IMR-90 (cell line): ENCODE measurements around the gene PPP1R16B. TPM values are rescaled to one million over a fixed set of nuclear protein-coding genes. Genes with fewer than 3 reads are reported as not detected.

ENCODE experiments used
- ATAC-seq: fragments of 200-7000 bp; cut with Tn5 transposase; 2 replicates; pipeline ENCODE4 v1.9.1; 2020; ENCODE audit warnings: low read depth, mild to moderate bottlenecking, moderate library complexity
- BruUV-seq: library from RNA; stranded (reverse); fragments of 400-500 nt; replicated peaks from 2 replicates; lab custom pipeline; 2021; lab: Mats Ljungman, UMichigan
- CTCF ChIA-PET: fragments of 300-600 bp; formaldehyde crosslinking; extraction: SDS; loops from one replicate; lab custom pipeline; 2021; ENCODE audit warnings: antibody characterized with exemption; lab: Yijun Ruan, JAX
- POLR2A ChIA-PET: fragments of 300-600 bp; sonication (Branson Sonifier 250); formaldehyde crosslinking; loops from one replicate; lab custom pipeline; 2022; ENCODE audit warnings: antibody characterized with exemption; ENCODE audit not compliant: unreplicated experiment; lab: Charles Lee
- DNase-seq: peaks from one replicate; pipeline ENCODE4 v3.0.0; 2013
- H2AFZ ChIP-seq: replicated peaks from 2 replicates; pipeline ENCODE3; 2013; ENCODE audit warnings: low read length, mild to moderate bottlenecking; ENCODE audit not compliant: poor library complexity
- H2AK5ac ChIP-seq: 2 replicates; pipeline ENCODE4 v1.6.1; 2013; ENCODE audit warnings: low read depth, low read length, inconsistent platforms
- H2AK9ac ChIP-seq: replicated peaks from 2 replicates; pipeline ENCODE3; 2013; ENCODE audit warnings: mild to moderate bottlenecking, low read depth, low read length, moderate library complexity; ENCODE audit not compliant: poor library complexity
- H2BK120ac ChIP-seq: 2 replicates; pipeline ENCODE4 v1.6.1; 2013; ENCODE audit warnings: low read depth, low read length, inconsistent platforms
- H2BK15ac ChIP-seq: 3 replicates; pipeline ENCODE4 v1.6.1; 2013; ENCODE audit warnings: low read depth, low read length, inconsistent platforms
- H2BK20ac ChIP-seq: 2 replicates; pipeline ENCODE4 v1.6.1; 2013; ENCODE audit warnings: low read depth, mild to moderate bottlenecking, inconsistent platforms, low read length, moderate library complexity
- H2BK5ac ChIP-seq: 2 replicates; pipeline ENCODE4 v1.6.1; 2013; ENCODE audit warnings: mild to moderate bottlenecking, low read depth, low read length, inconsistent platforms; ENCODE audit not compliant: poor library complexity, severe bottlenecking
- H3K14ac ChIP-seq: replicated peaks from 2 replicates; pipeline ENCODE4 v1.6.1; 2013; ENCODE audit warnings: low read depth, low read length, inconsistent platforms
- H3K18ac ChIP-seq: 2 replicates; pipeline ENCODE4 v1.6.1; 2013; ENCODE audit warnings: low read depth, low read length, control low read depth
- H3K23ac ChIP-seq: 2 replicates; pipeline ENCODE4 v1.6.1; 2013; ENCODE audit warnings: low read depth, low read length, inconsistent platforms
- H3K27ac ChIP-seq: 2 replicates; pipeline ENCODE4 v1.5.1; 2013; ENCODE audit warnings: mild to moderate bottlenecking, control low read depth, low read length; ENCODE audit not compliant: insufficient read depth
- H3K27me3 ChIP-seq: 2 replicates; pipeline ENCODE4 v1.6.1; 2013; ENCODE audit warnings: low read length; ENCODE audit not compliant: control insufficient read depth, insufficient read depth
- H3K36me3 ChIP-seq: 2 replicates; pipeline ENCODE4 v1.6.1; 2013; ENCODE audit warnings: low read length, mixed read lengths; ENCODE audit not compliant: control insufficient read depth, insufficient read depth
- H3K4ac ChIP-seq: 2 replicates; pipeline ENCODE4 v1.6.1; 2013; ENCODE audit warnings: low read depth, low read length, inconsistent platforms
- H3K4me1 ChIP-seq: 2 replicates; pipeline ENCODE4 v1.6.1; 2013; ENCODE audit warnings: low read length, mixed read lengths; ENCODE audit not compliant: control insufficient read depth, insufficient read depth
- H3K4me2 ChIP-seq: 2 replicates; pipeline ENCODE4 v1.6.1; 2013; ENCODE audit warnings: low read depth, mild to moderate bottlenecking, control low read depth, low read length, moderate library complexity
- H3K4me3 ChIP-seq: 2 replicates; pipeline ENCODE4 v1.5.1; 2013; ENCODE audit warnings: low read depth, mild to moderate bottlenecking, control low read depth, low read length, moderate library complexity; ENCODE audit not compliant: insufficient read depth
- H3K56ac ChIP-seq: 2 replicates; pipeline ENCODE4 v1.6.1; 2013; ENCODE audit warnings: low read length, inconsistent platforms; ENCODE audit not compliant: insufficient read depth; ENCODE audit errors: extremely low read depth
- H3K79me1 ChIP-seq, 2 experiments: 2 replicates each; pipeline ENCODE4 v1.6.1; 2013; ENCODE audit warnings: low read length in 2 of 2, inconsistent platforms in 1 of 2, low read depth in 1 of 2
- H3K9ac ChIP-seq: 2 replicates; pipeline ENCODE4 v1.6.1; 2013; ENCODE audit warnings: low read depth, low read length, control low read depth
- H3K9me1 ChIP-seq: 2 replicates; pipeline ENCODE4 v1.6.1; 2013; ENCODE audit warnings: low read length, inconsistent platforms; ENCODE audit not compliant: insufficient read depth
- H3K9me3 ChIP-seq: 2 replicates; pipeline ENCODE4 v1.6.1; 2013; ENCODE audit warnings: low read length; ENCODE audit not compliant: control insufficient read depth, insufficient read depth
- H4K20me1 ChIP-seq: 2 replicates; pipeline ENCODE4 v1.6.1; 2013; ENCODE audit warnings: low read length, inconsistent platforms; ENCODE audit not compliant: insufficient read depth
- H4K5ac ChIP-seq: 2 replicates; pipeline ENCODE4 v1.6.1; 2013; ENCODE audit warnings: mild to moderate bottlenecking, low read depth, low read length, control low read depth
- H4K8ac ChIP-seq, 2 experiments: 2 replicates each; pipeline ENCODE4 v1.6.1; 2013; ENCODE audit warnings: low read depth in 2 of 2, low read length in 2 of 2, control low read depth in 1 of 2, inconsistent platforms in 1 of 2
- H4K91ac ChIP-seq: 2 replicates; pipeline ENCODE4 v1.6.1; 2013; ENCODE audit warnings: low read depth, low read length, inconsistent platforms; ENCODE audit not compliant: insufficient read depth
- BHLHE40 ChIP-seq: fragments of 150-350 bp; IDR thresholded peaks from 2 replicates; pipeline ENCODE4 v1.6.1; 2016; ENCODE audit warnings: mild to moderate bottlenecking, low read depth, low read length
- CEBPB ChIP-seq: IDR thresholded peaks from 2 replicates; pipeline ENCODE4 v1.6.1; 2012; ENCODE audit warnings: low read depth, low read length, improper control_type of control experiment
- CHD1 ChIP-seq: IDR thresholded peaks from 2 replicates; pipeline ENCODE4 v1.6.1; 2012; ENCODE audit warnings: low read depth, low read length, improper control_type of control experiment
- FOS ChIP-seq: fragments of 150-350 bp; IDR thresholded peaks from 2 replicates; pipeline ENCODE4 v1.6.1; 2016; ENCODE audit warnings: low read depth, low read length
- MAFK ChIP-seq: IDR thresholded peaks from 2 replicates; pipeline ENCODE4 v1.6.1; 2012; ENCODE audit warnings: low read depth, low read length, improper control_type of control experiment
- MAZ ChIP-seq: IDR thresholded peaks from 2 replicates; pipeline ENCODE4 v1.6.1; 2012; ENCODE audit warnings: low read depth, mild to moderate bottlenecking, low read length, improper control_type of control experiment, moderate library complexity, borderline replicate concordance
- MXI1 ChIP-seq: IDR thresholded peaks from 2 replicates; pipeline ENCODE4 v1.6.1; 2012; ENCODE audit warnings: low read depth, mild to moderate bottlenecking, low read length, moderate library complexity, borderline replicate concordance
- NFE2L2 ChIP-seq: fragments of 150-350 bp; IDR thresholded peaks from 2 replicates; pipeline ENCODE4 v1.6.1; 2016; ENCODE audit warnings: low read depth, mild to moderate bottlenecking, low read length
- POLR2A ChIP-seq: IDR thresholded peaks from 2 replicates; pipeline ENCODE4 v1.6.1; 2012; ENCODE audit warnings: mild to moderate bottlenecking, low read depth, low read length
- RAD21 ChIP-seq: IDR thresholded peaks from 2 replicates; pipeline ENCODE4 v1.6.1; 2012; ENCODE audit warnings: low read length, improper control_type of control experiment
- RCOR1 ChIP-seq: IDR thresholded peaks from 2 replicates; pipeline ENCODE4 v1.6.1; 2012; ENCODE audit warnings: mild to moderate bottlenecking, low read length, improper control_type of control experiment; ENCODE audit not compliant: insufficient replicate concordance
- RFX5 ChIP-seq: IDR thresholded peaks from 2 replicates; pipeline ENCODE4 v1.8.0; 2012; ENCODE audit warnings: low read depth, mild to moderate bottlenecking, low read length, moderate library complexity
- SMC3 ChIP-seq: fragments of 150-350 bp; IDR thresholded peaks from 2 replicates; pipeline ENCODE4 v1.6.1; 2016; ENCODE audit warnings: low read depth, mild to moderate bottlenecking, antibody characterized with exemption, low read length, moderate library complexity
- WGBS, 2 experiments: methylation state at CpG; one replicate each; pipeline versions ENCODE4 v1.1.5 to v1.1.7; 2013; ENCODE audit warnings: missing lambda C conversion rate in 2 of 2; ENCODE audit not compliant: insufficient read length in 1 of 2; ENCODE audit errors: extremely low coverage in 2 of 2; 5-methylcytosine and 5-hydroxymethylcytosine counted together
- dilution Hi-C: fragments of 300-500 bp; cut with HindIII; formaldehyde crosslinking; loops from one replicate; pipeline ENCODE4 v1.14.3; 2018; ENCODE audit warnings: low sequenced_read_pairs; ENCODE audit not compliant: unreplicated experiment
- in situ Hi-C: fragments of 300-500 bp; cut with MboI; formaldehyde crosslinking; loops from 3 replicates; pipeline ENCODE4 v1.14.3; 2019; ENCODE audit warnings: low sequenced_read_pairs, inconsistent platforms, mixed read lengths
- intact Hi-C: fragments of 100-400 bp; cut with micrococcal nuclease; formaldehyde crosslinking; loops from 2 replicates; pipeline ENCODE4 v1.10.0; 2022
- polyA plus RNA-seq, 3 experiments: library from polyadenylated mRNA; depleted of rRNA; stranded (reverse); fragments of >200 nt; gene quantifications; 2 replicates each; pipeline ENCODE4 v1.2.3, GENCODE V29; 2012; ENCODE audit warnings: low replicate concordance in 1 of 3
- total RNA-seq: library from RNA; depleted of rRNA; stranded (reverse); fragments of >200 nt; gene quantifications from 2 replicates; pipeline ENCODE4 v1.2.3, GENCODE V29; 2012
- TF ChIP-seq, protein P1 (sequence below): fragments of 150-350 bp; IDR thresholded peaks from 2 replicates; pipeline ENCODE4 v1.6.1; 2016; ENCODE audit warnings: low read depth, mild to moderate bottlenecking, low read length, moderate library complexity, borderline replicate concordance
- TF ChIP-seq, protein P2 (sequence below): fragments of 150-350 bp; IDR thresholded peaks from 2 replicates; pipeline ENCODE4 v1.6.1; 2017; ENCODE audit warnings: mild to moderate bottlenecking, antibody characterized with exemption, low read length, low read depth

The PPP1R16B gene
- total and polyA plus RNA-seq, 2 of the 4 experiments (the other 2 are of a cell fraction) = not detected

DNA sequence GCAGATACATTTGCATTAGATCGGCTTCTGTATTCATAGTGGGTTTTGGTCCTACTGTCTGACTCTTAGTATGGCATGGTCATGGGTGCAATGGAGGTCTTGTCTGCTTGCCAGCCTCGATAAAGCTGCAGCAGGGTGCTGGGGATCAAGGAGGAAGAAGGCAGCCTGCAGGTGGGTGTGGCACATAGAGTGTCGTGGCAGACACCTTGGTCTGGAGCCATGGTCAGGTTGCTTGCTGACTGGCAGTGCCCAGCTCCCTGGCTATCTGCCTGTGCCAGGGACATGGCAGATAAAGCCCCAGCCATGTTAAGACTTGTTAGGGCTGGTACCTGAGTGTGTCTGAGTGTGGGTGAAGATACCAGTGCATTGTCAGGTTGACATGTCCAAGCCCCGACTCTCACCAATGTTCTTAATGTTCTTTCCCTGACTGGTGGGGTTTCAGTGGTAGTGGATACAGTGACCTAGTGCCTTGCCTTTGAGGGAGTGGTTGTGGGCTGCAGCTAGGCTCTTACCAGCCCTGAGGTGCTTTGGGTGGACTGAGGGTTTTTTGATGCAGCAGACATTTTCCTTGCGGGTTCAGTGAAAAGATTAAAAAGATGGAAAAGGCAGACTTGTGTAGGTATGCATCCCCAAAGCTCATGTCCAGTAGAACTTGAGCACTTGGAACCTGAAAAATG, 122.5 kb downstream of the PPP1R16B start:
- Histone ChIP-seq H3K56ac (no peak overlapping the region), H3K4me2 (peak overlapping the region; percentile 8), H2AK9ac (peak overlapping the region; percentile 62), H3K9me3 (no peaks in the 10 kb centered on the region), H3K23ac (peak overlapping the region; percentile 81), H3K14ac (peak overlapping the region; percentile 36; the same call in 1 of the 2 replicates), H4K20me1 (peaks cover 5% of the 10 kb centered on the region; the same call in 1 of the 2 replicates), H2BK20ac (peak overlapping the region; percentile 59; the same call in 1 of the 2 replicates), H2BK120ac (peak overlapping the region; percentile 20; the same call in 1 of the 2 replicates), H3K4me3 (peak overlapping the region; percentile 6; the same call in 1 of the 2 replicates), H2BK15ac (no peak overlapping the region), H2BK5ac (no peak overlapping the region), H4K91ac (peak overlapping the region; percentile 22), H3K9ac (no peak overlapping the region; the same call in 1 of the 2 replicates), H3K4ac (peak overlapping the region; percentile 50; the same call in 1 of the 2 replicates), H4K8ac (no peak overlapping the region), H3K9me1 (peaks cover 8% of the 10 kb centered on the region; the same call in 1 of the 2 replicates), H3K27me3 (no peaks in the 10 kb centered on the region), H3K36me3 (no peaks in the 10 kb centered on the region), H3K18ac (no peak overlapping the region), H3K79me1 (peaks cover 4 to 42% of the 10 kb centered on the region in 2 experiments; a peak in 2 of 4 replicates), H3K4me1 (peaks cover 10% of the 10 kb centered on the region), H4K5ac (no peak overlapping the region), H3K27ac (no peak overlapping the region), H2AFZ (peak overlapping the region; percentile 77), H2AK5ac (peak overlapping the region; percentile 15; the same call in 1 of the 2 replicates)
- ChIA-PET POLR2A (no interaction called here), CTCF (interaction anchor here (1.2 kb wide), 1 partner anchor 121 kb away, joined by 4 read pairs; no protein-coding TSS in a partner anchor)
- intact Hi-C loops = no loop called here
- in situ Hi-C loops = loop anchor here (10.0 kb wide), 1 partner anchor 117 kb away; no protein-coding TSS in a partner anchor
- WGBS, 2 experiments = 79% methylated on average over 3 of the region's 5 CpGs; no CpG with 5 or more reads in 1 of the 2 experiments
- no peak for ATAC-seq
- dilution Hi-C loops = no loop called here
- DNase-seq = no peak
- TSS peak; percentile 28 for BruUV-seq
- TF ChIP-seq RAD21 (no peak), CEBPB (no peak), RCOR1 (no peak), MAFK (no peak), FOS (no peak), MXI1 (no peak), NFE2L2 (no peak), RFX5 (no peak), CHD1 (no peak), SMC3 (no peak), BHLHE40 (no peak), POLR2A (no peak), MAZ (no peak)
- TF ChIP-seq, protein P1, sequence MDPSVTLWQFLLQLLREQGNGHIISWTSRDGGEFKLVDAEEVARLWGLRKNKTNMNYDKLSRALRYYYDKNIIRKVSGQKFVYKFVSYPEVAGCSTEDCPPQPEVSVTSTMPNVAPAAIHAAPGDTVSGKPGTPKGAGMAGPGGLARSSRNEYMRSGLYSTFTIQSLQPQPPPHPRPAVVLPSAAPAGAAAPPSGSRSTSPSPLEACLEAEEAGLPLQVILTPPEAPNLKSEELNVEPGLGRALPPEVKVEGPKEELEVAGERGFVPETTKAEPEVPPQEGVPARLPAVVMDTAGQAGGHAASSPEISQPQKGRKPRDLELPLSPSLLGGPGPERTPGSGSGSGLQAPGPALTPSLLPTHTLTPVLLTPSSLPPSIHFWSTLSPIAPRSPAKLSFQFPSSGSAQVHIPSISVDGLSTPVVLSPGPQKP = no peak
- TF ChIP-seq, protein P2, sequence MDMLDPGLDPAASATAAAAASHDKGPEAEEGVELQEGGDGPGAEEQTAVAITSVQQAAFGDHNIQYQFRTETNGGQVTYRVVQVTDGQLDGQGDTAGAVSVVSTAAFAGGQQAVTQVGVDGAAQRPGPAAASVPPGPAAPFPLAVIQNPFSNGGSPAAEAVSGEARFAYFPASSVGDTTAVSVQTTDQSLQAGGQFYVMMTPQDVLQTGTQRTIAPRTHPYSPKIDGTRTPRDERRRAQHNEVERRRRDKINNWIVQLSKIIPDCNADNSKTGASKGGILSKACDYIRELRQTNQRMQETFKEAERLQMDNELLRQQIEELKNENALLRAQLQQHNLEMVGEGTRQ = no peak
